Testis (tissue), 3 donors: ENCODE data around the gene ALOX5. TPM values are rescaled to one million over a fixed set of nuclear protein-coding genes. Genes with fewer than 3 reads are reported as not detected.

ENCODE experiments used
- polyA plus RNA-seq: library from polyadenylated mRNA; stranded (reverse); fragments of 350-450 nt; fragmentation: Illumina TruSeq; extraction: RNeasy Lipid Tissue Mini Kit (QIAGEN cat#74804); gene quantifications from one replicate; pipeline ENCODE4 v1.2.3, GENCODE V29; 2014; ENCODE audit warnings: low read depth, low replicate concordance; ENCODE audit not compliant: insufficient read depth
- total RNA-seq, 2 donors: library from RNA; depleted of rRNA; stranded (reverse); fragments of >200 nt; gene quantifications; one replicate each; pipeline ENCODE4 v1.2.3, GENCODE V29; 2016

Gene ALOX5
- total and polyA plus RNA-seq, 3 donors from 2014 or later, result 11.4 to 18.5 (median 13.7) TPM

Other genes with a start within 250 kb of the ALOX5 start
- under 1 TPM; 0.50 to 0.79 TPM for gene OR13A1, start 58.6 kb upstream of the ALOX5 start, total RNA-seq
- gene OR13A1, start 58.6 kb upstream of the ALOX5 start, polyA plus RNA-seq, result 0.15 TPM